K562 (cell line): ENCODE measurements around the gene TMCC2. TPM values are rescaled to one million over a fixed set of nuclear protein-coding genes. Genes with fewer than 3 reads are reported as not detected.

Experiments
- ATF7 ChIP-seq: fragments of 450-650 bp; IDR thresholded peaks from 2 replicates; pipeline ENCODE4 v1.7.1; 2014; ENCODE audit warnings: mild to moderate bottlenecking, moderate library complexity
- CCNT2 ChIP-seq: IDR thresholded peaks from 2 replicates; pipeline ENCODE4 v1.6.1; 2011; ENCODE audit warnings: borderline replicate concordance, low read depth, mild to moderate bottlenecking, moderate library complexity, mixed read lengths, low read length; ENCODE audit not compliant: insufficient read length; ENCODE audit errors: extremely low read depth
- DMBX1 ChIP-seq: fragments of 250-450 bp; sonication (Bioruptor Pico); IDR thresholded peaks from 2 replicates; pipeline ENCODE4 v1.8.0; 2022; ENCODE audit warnings: inconsistent platforms, mild to moderate bottlenecking, moderate library complexity, borderline replicate concordance
- EZH2 ChIP-seq: IDR thresholded peaks from 2 replicates; pipeline ENCODE4 v1.6.1; 2012; ENCODE audit warnings: low read depth, mild to moderate bottlenecking, inconsistent platforms, low read length, borderline replicate concordance
- GATA2 ChIP-seq: sonication (generic); formaldehyde crosslinking; IDR thresholded peaks from 2 replicates; pipeline ENCODE4 v1.4.0; 2020; ENCODE audit warnings: mild to moderate bottlenecking, missing genetic modification reagents
- KAT7 ChIP-seq: sonication (generic); formaldehyde crosslinking; IDR thresholded peaks from 2 replicates; pipeline ENCODE4 v1.8.0; 2022; ENCODE audit warnings: missing genetic modification reagents, mild to moderate bottlenecking, borderline replicate concordance
- L3MBTL2 ChIP-seq: fragments of 450-650 bp; IDR thresholded peaks from 2 replicates; pipeline ENCODE4 v1.6.1; 2016; ENCODE audit warnings: mild to moderate bottlenecking, moderate library complexity
- LCOR ChIP-seq: sonication (generic); formaldehyde crosslinking; IDR thresholded peaks from 2 replicates; pipeline ENCODE4 v1.8.0; 2022; ENCODE audit warnings: mild to moderate bottlenecking, missing genetic modification reagents
- PHB2 ChIP-seq: fragments of 450-650 bp; IDR thresholded peaks from 2 replicates; pipeline ENCODE4 v1.6.1; 2017; ENCODE audit warnings: low read depth
- POLR2G ChIP-seq: fragments of 200-400 bp; formaldehyde crosslinking; IDR thresholded peaks from 2 replicates; pipeline ENCODE4 v1.6.1; 2017; ENCODE audit warnings: low read depth, mild to moderate bottlenecking, antibody characterized with exemption, low read length, moderate library complexity
- RBM39 ChIP-seq: fragments of 200-400 bp; formaldehyde crosslinking; optimal IDR thresholded peaks from 2 replicates; pipeline ENCODE3; 2018; ENCODE audit warnings: low read depth, low read length
- RFX5 ChIP-seq: IDR thresholded peaks from 2 replicates; pipeline ENCODE4 v1.6.1; 2011; ENCODE audit warnings: low read depth, mild to moderate bottlenecking, improper control_type of control experiment, low read length
- TEAD4 ChIP-seq, 2 experiments: sonication (generic) in 1 of 2; formaldehyde crosslinking in 1 of 2; IDR thresholded peaks; 2 replicates each; pipeline versions ENCODE4 v1.6.1 to v1.8.0; 2012 to 2022; ENCODE audit warnings: borderline replicate concordance in 1 of 2, inconsistent platforms in 1 of 2, low read length in 1 of 2, mild to moderate bottlenecking in 1 of 2, missing genetic modification reagents in 1 of 2
- TOE1 ChIP-seq, 2 experiments: fragments of 450-650 bp in 1 of 2; sonication (generic) in 1 of 2; formaldehyde crosslinking in 1 of 2; IDR thresholded peaks; 2 replicates each; pipeline versions ENCODE4 v1.7.1 to v1.8.0; 2016 to 2022; ENCODE audit warnings: borderline replicate concordance in 2 of 2, mild to moderate bottlenecking in 2 of 2, antibody characterized with exemption in 1 of 2, inconsistent platforms in 1 of 2, low read depth in 1 of 2, missing genetic modification reagents in 1 of 2, moderate library complexity in 1 of 2
- ZBTB7A ChIP-seq: IDR thresholded peaks from 2 replicates; pipeline ENCODE4 v1.6.1; 2011; ENCODE audit warnings: low read depth, mild to moderate bottlenecking, low read length, moderate library complexity, borderline replicate concordance; ENCODE audit not compliant: control insufficient read depth
- ZNF23 ChIP-seq: fragments of 250-450 bp; sonication (Bioruptor Pico); IDR thresholded peaks from 2 replicates; pipeline ENCODE4 v1.4.0; 2020; ENCODE audit warnings: mild to moderate bottlenecking
- polyA plus RNA-seq, 8 experiments: library from polyadenylated mRNA; depleted of rRNA in 4 of 8; stranded (reverse) in 5 of 8; unstranded in 3 of 8; fragments of >200 nt; fragmentation: Nextera tagmentation in 2 of 8; fragmentation: Illumina TruSeq in 1 of 8; extraction: Ambion mirVana in 2 of 8; extraction: Trizol in 1 of 8; gene quantifications; 2 replicates each; pipeline versions ENCODE4 v1.2.1 to v1.2.3, GENCODE V29; 2011 to 2014; ENCODE audit warnings: inconsistent platforms in 1 of 8, missing spikeins in 1 of 8
- total RNA-seq, 7 experiments: library from RNA; depleted of rRNA in 6 of 7; stranded (reverse); fragments of >200 nt in 6 of 7; fragmentation: Illumina TruSeq in 2 of 7; extraction: Trizol in 2 of 7; gene quantifications; 2 replicates each; pipeline versions ENCODE4 v1.2.1 to v1.2.3, GENCODE V29; 2011 to 2021; ENCODE audit warnings: low replicate concordance in 1 of 7
- TF ChIP-seq, protein P1 (sequence below): fragments of 250-450 bp; sonication (Bioruptor Pico); IDR thresholded peaks from 2 replicates; pipeline ENCODE4 v1.8.0; 2021; ENCODE audit warnings: moderate library complexity, mild to moderate bottlenecking, inconsistent platforms
- TF ChIP-seq, protein P2 (sequence below): fragments of 250-450 bp; sonication (Bioruptor Pico); IDR thresholded peaks from 2 replicates; pipeline ENCODE4 v1.8.0; 2021; ENCODE audit warnings: mild to moderate bottlenecking, moderate library complexity
- TF ChIP-seq, protein P3 (sequence below): fragments of 250-450 bp; sonication (Bioruptor Pico); IDR thresholded peaks from 2 replicates; pipeline ENCODE4 v1.5.0; 2020; ENCODE audit warnings: mild to moderate bottlenecking, borderline replicate concordance

The TMCC2 gene
- total and polyA plus RNA-seq, 9 of the 15 experiments (the other 6 are each of a cell fraction or from before 2014, with no cell fraction given) = 0.06 to 1.8 (median 0.98) TPM

DNA sequence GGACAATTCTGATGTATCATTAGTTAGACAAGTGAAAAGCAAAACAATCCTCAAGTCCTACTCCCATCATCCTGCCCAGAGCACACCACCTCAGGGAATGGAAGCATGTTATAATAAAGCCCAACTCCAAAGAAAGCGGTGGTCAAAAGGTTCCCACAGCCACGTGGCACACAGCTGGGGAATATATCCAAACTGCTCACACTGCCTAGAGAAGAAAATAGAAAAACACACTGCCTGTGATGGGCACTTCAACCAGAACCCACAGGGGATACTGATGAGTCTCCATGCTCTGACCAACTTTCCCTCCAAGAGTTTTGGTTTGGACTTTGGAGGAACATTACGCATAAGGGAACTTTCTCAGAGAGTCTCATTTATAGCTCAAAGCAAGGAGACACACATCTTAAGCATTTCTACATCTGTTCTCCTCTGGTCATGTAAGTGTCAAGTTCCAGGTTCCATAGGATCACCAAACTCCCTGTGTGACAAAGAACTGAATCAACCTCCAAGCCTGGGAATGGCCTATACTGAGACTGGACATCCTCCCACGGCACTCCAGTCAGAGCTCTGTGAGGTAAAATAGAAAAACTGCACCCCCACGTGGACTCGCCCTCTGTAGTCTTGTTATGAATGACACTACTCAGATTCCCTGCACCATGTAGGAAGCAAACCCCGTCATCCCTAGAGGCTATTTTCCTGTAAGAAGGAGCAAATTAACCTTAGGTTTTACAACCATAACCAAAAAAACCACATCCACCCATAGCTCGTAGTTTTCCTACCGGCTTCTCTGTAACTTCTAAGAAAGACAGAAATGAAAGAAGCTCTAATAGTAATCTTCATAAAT lies 28.4 kb upstream of the TMCC2 start (continued):
- TF ChIP-seq, protein P1, sequence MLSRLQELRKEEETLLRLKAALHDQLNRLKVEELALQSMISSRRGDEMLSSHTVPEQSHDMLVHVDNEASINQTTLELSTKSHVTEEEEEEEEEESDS (CRISPR knock-in tag) = no peak
- no peak for TF ChIP-seq ZNF23
- peak; percentile 15; the same call in 1 of the 2 replicates for TF ChIP-seq ATF7
- TF ChIP-seq LCOR (CRISPR knock-in tag) = no peak
- no peak for TF ChIP-seq ZBTB7A
- peak; percentile 9; the same call in 1 of the 2 replicates for TF ChIP-seq TEAD4 (IDR thresholded peaks at IDR 0.05; ENCODE audit: low read length)
- TF ChIP-seq TEAD4 (CRISPR knock-in tag; IDR thresholded peaks at IDR 0.05; ENCODE audit: borderline replicate concordance) = no peak
- TF ChIP-seq PHB2 = no peak
- TF ChIP-seq, protein P2, sequence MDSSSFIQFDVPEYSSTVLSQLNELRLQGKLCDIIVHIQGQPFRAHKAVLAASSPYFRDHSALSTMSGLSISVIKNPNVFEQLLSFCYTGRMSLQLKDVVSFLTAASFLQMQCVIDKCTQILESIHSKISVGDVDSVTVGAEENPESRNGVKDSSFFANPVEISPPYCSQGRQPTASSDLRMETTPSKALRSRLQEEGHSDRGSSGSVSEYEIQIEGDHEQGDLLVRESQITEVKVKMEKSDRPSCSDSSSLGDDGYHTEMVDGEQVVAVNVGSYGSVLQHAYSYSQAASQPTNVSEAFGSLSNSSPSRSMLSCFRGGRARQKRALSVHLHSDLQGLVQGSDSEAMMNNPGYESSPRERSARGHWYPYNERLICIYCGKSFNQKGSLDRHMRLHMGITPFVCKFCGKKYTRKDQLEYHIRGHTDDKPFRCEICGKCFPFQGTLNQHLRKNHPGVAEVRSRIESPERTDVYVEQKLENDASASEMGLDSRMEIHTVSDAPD (CRISPR knock-in tag) = no peak
- TF ChIP-seq, protein P3, sequence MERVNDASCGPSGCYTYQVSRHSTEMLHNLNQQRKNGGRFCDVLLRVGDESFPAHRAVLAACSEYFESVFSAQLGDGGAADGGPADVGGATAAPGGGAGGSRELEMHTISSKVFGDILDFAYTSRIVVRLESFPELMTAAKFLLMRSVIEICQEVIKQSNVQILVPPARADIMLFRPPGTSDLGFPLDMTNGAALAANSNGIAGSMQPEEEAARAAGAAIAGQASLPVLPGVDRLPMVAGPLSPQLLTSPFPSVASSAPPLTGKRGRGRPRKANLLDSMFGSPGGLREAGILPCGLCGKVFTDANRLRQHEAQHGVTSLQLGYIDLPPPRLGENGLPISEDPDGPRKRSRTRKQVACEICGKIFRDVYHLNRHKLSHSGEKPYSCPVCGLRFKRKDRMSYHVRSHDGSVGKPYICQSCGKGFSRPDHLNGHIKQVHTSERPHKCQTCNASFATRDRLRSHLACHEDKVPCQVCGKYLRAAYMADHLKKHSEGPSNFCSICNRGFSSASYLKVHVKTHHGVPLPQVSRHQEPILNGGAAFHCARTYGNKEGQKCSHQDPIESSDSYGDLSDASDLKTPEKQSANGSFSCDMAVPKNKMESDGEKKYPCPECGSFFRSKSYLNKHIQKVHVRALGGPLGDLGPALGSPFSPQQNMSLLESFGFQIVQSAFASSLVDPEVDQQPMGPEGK (CRISPR knock-in tag) = no peak
- TF ChIP-seq GATA2 (CRISPR knock-in tag) = no peak
- TF ChIP-seq KAT7 (CRISPR knock-in tag) = no peak
- no peak for TF ChIP-seq RFX5
- no peak for TF ChIP-seq POLR2G
- no peak for TF ChIP-seq EZH2
- no peak for TF ChIP-seq TOE1 (IDR thresholded peaks at IDR 0.05; ENCODE audit: borderline replicate concordance)
- no peak for TF ChIP-seq TOE1 (CRISPR knock-in tag; IDR thresholded peaks at IDR 0.05; ENCODE audit: borderline replicate concordance, low read depth)
- no peak for TF ChIP-seq CCNT2
- peak; percentile 15; the same call in 1 of the 2 replicates for TF ChIP-seq L3MBTL2
- peak; percentile 56; the same call in 1 of the 2 replicates for TF ChIP-seq DMBX1 (CRISPR knock-in tag)
- TF ChIP-seq RBM39 = no peak
